Activated naive CD4-positive, alpha-beta T cell treated with anti-CD3 and anti-CD28 coated beads for 36 hours (primary cell): Measurements from ENCODE around the gene IFT52. TPM values are rescaled to one million over a fixed set of nuclear protein-coding genes. Genes with fewer than 3 reads are reported as not detected.

Source experiments
- CTCF ChIA-PET: fragments of 350-600 bp; sonication (Branson Sonifier 250); formaldehyde crosslinking; loops from one replicate; lab custom pipeline; 2021; ENCODE audit warnings: antibody characterized with exemption; lab: Charles Lee
- DNase-seq: peaks from one replicate; pipeline ENCODE4 v3.0.0-alpha.2; 2020
- H3K27ac Mint-ChIP-seq: one replicate; pipeline ENCODE4 v1.8.0; 2021; ENCODE audit warnings: mild to moderate bottlenecking, mixed read lengths
- H3K27me3 Mint-ChIP-seq: one replicate; pipeline ENCODE4 v1.8.0; 2021; ENCODE audit warnings: low read depth, mixed read lengths
- H3K36me3 Mint-ChIP-seq: one replicate; pipeline ENCODE4 v1.8.0; 2021; ENCODE audit warnings: low read depth, mixed read lengths
- H3K4me1 Mint-ChIP-seq: one replicate; pipeline ENCODE4 v1.8.0; 2021; ENCODE audit warnings: low read depth, mixed read lengths
- H3K4me3 Mint-ChIP-seq: one replicate; pipeline ENCODE4 v1.8.0; 2021; ENCODE audit warnings: mild to moderate bottlenecking, moderate library complexity, mixed read lengths
- H3K9me3 Mint-ChIP-seq: one replicate; pipeline ENCODE4 v1.8.0; 2021; ENCODE audit warnings: mixed read lengths
- intact Hi-C: fragments of 100-400 bp; cut with micrococcal nuclease; formaldehyde crosslinking; loops from one replicate; pipeline ENCODE4 v1.15.1; 2023
- total RNA-seq, 2 experiments: library from RNA; stranded (reverse); gene quantifications; one replicate each; pipeline ENCODE4 v1.2.3, GENCODE V29; 2021

The IFT52 gene, protein sequence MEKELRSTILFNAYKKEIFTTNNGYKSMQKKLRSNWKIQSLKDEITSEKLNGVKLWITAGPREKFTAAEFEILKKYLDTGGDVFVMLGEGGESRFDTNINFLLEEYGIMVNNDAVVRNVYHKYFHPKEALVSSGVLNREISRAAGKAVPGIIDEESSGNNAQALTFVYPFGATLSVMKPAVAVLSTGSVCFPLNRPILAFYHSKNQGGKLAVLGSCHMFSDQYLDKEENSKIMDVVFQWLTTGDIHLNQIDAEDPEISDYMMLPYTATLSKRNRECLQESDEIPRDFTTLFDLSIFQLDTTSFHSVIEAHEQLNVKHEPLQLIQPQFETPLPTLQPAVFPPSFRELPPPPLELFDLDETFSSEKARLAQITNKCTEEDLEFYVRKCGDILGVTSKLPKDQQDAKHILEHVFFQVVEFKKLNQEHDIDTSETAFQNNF
- 10 to 100 TPM; 14.2 to 15.8 TPM for total RNA-seq

GRCh38 chr20:43590392-43591303, at the start of gene IFT52:
Gene IFT52, plus strand, starts transcription at chr20:43590937. Its CDS starts 3,762 bp downstream, at chr20:43594699.
- peak; percentile 91 for DNase-seq
- H3K27me3 Mint-ChIP-seq: no peaks in the 10 kb centered on the region
- H3K36me3 Mint-ChIP-seq: peaks cover 4% of the 10 kb centered on the region
- H3K4me3 Mint-ChIP-seq: peak within 1 kb of the TSS; percentile 82
- H3K4me1 Mint-ChIP-seq: peaks cover 13% of the 10 kb centered on the region
- intact Hi-C loops: loop anchor here (1.0 to 10.0 kb wide), 4 partner anchors 76 to 1976 kb away; partner anchors contain the start of genes CHD6, MYBL2 and SRSF6
- H3K27ac Mint-ChIP-seq: peak within 1 kb of the TSS; percentile 93
- CTCF ChIA-PET: interaction anchor here (0.6 to 1.4 kb wide), 2 partner anchors 21 to 103 kb away, joined by 3 read pairs; no protein-coding TSS in a partner anchor
- no peaks in the 10 kb centered on the region for H3K9me3 Mint-ChIP-seq

DNA sequence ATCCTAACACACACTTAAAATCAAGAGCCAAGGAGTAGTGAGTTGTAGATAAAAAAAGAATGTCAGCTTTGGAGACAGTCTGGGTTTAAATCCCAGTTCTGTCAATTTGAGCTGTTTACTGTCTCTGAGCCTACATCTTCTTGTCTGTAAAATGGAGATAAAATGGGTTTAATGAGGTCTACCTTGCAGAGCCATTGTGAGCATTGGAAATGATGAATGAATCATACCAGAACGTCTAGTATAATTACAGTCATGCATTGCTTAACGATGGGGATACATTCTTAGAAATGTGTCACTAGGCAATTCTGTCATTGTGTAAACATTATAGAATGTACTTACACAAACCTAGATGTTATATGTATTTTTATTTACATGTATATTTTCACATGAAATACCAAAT, 49.5 kb upstream of the IFT52 start:
- no peak for DNase-seq
- H3K9me3 Mint-ChIP-seq: no peaks in the 10 kb centered on the region
- intact Hi-C loops: no loop called here
- H3K4me3 Mint-ChIP-seq: no peak overlapping the region
- H3K27ac Mint-ChIP-seq: no peak overlapping the region
- CTCF ChIA-PET: interaction anchor here (0.7 kb wide), 1 partner anchor 386 kb away, joined by 3 read pairs; no protein-coding TSS in a partner anchor
- H3K27me3 Mint-ChIP-seq: no peaks in the 10 kb centered on the region
- no peaks in the 10 kb centered on the region for H3K4me1 Mint-ChIP-seq
- H3K36me3 Mint-ChIP-seq: no peaks in the 10 kb centered on the region

- H3K27me3 Mint-ChIP-seq: no peaks in the 10 kb centered on the region
- H3K27ac Mint-ChIP-seq: no peak overlapping the region
- H3K4me3 Mint-ChIP-seq: no peak overlapping the region
- H3K9me3 Mint-ChIP-seq: no peaks in the 10 kb centered on the region
- DNase-seq: no peak
- peaks cover 2% of the 10 kb centered on the region for H3K36me3 Mint-ChIP-seq
- no peaks in the 10 kb centered on the region for H3K4me1 Mint-ChIP-seq
- intact Hi-C loops: no loop called here
- CTCF ChIA-PET: no interaction called here
Observed at GRCh38 chr20:43542161-43542560, 48.6 kb upstream of the IFT52 start.

DNA sequence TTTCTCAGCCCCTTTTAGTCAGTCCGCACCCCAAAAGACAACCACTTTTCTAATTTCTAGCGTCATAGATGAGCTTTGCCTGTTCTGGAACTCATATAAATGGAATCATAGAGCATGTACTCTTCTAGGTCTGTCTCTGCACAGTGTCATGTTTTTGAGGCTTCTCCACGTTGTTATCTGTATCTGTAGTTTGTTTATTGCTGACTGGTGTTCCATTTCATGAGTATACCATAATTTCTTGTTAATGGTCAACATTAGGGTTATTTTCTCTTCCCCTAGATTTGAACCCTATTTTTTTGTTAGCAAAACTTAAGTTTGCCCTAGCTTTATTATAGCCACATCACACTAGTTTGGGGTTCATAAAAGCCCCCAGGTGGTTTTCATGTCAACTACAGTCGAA, 48.1 kb upstream of the IFT52 start:
- peaks cover 4% of the 10 kb centered on the region for H3K9me3 Mint-ChIP-seq
- H3K4me3 Mint-ChIP-seq: no peak overlapping the region
- CTCF ChIA-PET: no interaction called here
- intact Hi-C loops: no loop called here
- H3K4me1 Mint-ChIP-seq: no peaks in the 10 kb centered on the region
- H3K27ac Mint-ChIP-seq: no peak overlapping the region
- H3K27me3 Mint-ChIP-seq: no peaks in the 10 kb centered on the region
- DNase-seq: no peak
- peaks cover 5% of the 10 kb centered on the region for H3K36me3 Mint-ChIP-seq

DNA sequence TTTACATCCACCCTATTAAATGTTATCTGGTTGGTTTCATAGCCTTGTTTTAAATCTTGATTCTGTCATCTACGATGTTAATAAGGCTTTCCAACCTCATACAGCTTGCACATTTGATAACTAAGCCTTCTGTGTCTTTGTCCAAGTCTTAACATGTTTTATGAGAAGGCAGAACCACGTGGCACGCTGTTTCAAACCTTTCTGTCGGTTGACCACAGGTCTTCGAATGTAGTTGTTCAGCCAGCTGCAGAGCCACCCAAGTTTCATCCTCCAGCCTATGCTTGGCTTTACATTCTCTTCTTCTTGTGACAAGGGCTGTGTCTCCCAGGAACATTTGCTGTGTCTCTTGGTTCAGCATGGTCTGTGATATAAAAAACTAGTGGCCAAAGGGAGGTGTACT, 47.6 kb upstream of the IFT52 start:
- Mint-ChIP-seq H3K4me1 (no peaks in the 10 kb centered on the region), H3K9me3 (peaks cover 4% of the 10 kb centered on the region), H3K27me3 (no peaks in the 10 kb centered on the region), H3K36me3 (peaks cover 5% of the 10 kb centered on the region), H3K4me3 (no peak overlapping the region), H3K27ac (no peak overlapping the region)
- DNase-seq: no peak
- CTCF ChIA-PET: no interaction called here
- intact Hi-C loops: no loop called here

- CTCF ChIA-PET: no interaction called here
- intact Hi-C loops: no loop called here
- Mint-ChIP-seq H3K9me3 (peaks cover 4% of the 10 kb centered on the region), H3K27ac (no peak overlapping the region), H3K4me3 (no peak overlapping the region), H3K27me3 (no peaks in the 10 kb centered on the region), H3K36me3 (peaks cover 5% of the 10 kb centered on the region), H3K4me1 (no peaks in the 10 kb centered on the region)
- DNase-seq: no peak
Observed at GRCh38 chr20:43544501-43544900, 46.2 kb upstream of the IFT52 start.

- no peak overlapping the region for H3K4me3 Mint-ChIP-seq
- intact Hi-C loops: no loop called here
- CTCF ChIA-PET: interaction anchor here (1.0 kb wide), 2 partner anchors 8 to 15 kb away, joined by 3 read pairs; no protein-coding TSS in a partner anchor
- no peak overlapping the region for H3K27ac Mint-ChIP-seq
- H3K27me3 Mint-ChIP-seq: no peaks in the 10 kb centered on the region
- no peak for DNase-seq
- peaks cover 5% of the 10 kb centered on the region for H3K36me3 Mint-ChIP-seq
- H3K9me3 Mint-ChIP-seq: peaks cover 4% of the 10 kb centered on the region
- H3K4me1 Mint-ChIP-seq: no peaks in the 10 kb centered on the region
Observed at GRCh38 chr20:43545837-43546578, 44.7 kb upstream of the IFT52 start.

GRCh38 chr20:43548273-43548880, 42.4 kb upstream of the IFT52 start:
- DNase-seq: no peak
- intact Hi-C loops: no loop called here
- Mint-ChIP-seq H3K27ac (no peak overlapping the region), H3K4me3 (no peak overlapping the region), H3K27me3 (no peaks in the 10 kb centered on the region), H3K4me1 (no peaks in the 10 kb centered on the region), H3K9me3 (peaks cover 4% of the 10 kb centered on the region), H3K36me3 (peaks cover 5% of the 10 kb centered on the region)
- CTCF ChIA-PET: interaction anchor here (1.3 kb wide), 1 partner anchor 10 kb away, joined by 3 read pairs; no protein-coding TSS in a partner anchor

- no peak for DNase-seq
- H3K36me3 Mint-ChIP-seq: peaks cover 5% of the 10 kb centered on the region
- CTCF ChIA-PET: interaction anchor here (0.8 to 1.3 kb wide), 2 partner anchors 11 to 140 kb away, joined by 3 read pairs; no protein-coding TSS in a partner anchor
- no peaks in the 10 kb centered on the region for H3K4me1 Mint-ChIP-seq
- no peak overlapping the region for H3K27ac Mint-ChIP-seq
- no peaks in the 10 kb centered on the region for H3K27me3 Mint-ChIP-seq
- no peak overlapping the region for H3K4me3 Mint-ChIP-seq
- intact Hi-C loops: no loop called here
- peaks cover 4% of the 10 kb centered on the region for H3K9me3 Mint-ChIP-seq
Observed at GRCh38 chr20:43549416-43550065, 41.2 kb upstream of the IFT52 start.

DNA sequence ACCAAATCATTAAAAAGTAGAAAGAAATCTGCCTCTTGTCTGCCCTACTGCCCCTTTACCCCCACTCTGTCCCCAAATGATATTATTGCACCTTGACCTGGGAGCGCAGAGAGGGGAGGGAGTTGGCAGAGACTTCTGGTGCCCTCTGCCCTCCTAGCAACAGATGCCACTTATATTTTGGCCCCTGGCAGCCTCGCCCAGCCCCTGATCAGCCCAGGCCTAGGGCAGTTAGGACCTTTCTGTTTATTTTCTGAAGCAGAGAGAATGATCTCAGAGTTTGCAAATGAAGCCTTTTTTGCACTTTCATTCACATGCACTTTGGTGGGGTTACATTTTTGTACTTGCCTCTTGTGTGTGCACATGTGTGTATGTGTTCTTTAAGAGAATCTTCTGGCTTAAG, 40.3 kb upstream of the IFT52 start:
- Mint-ChIP-seq H3K36me3 (peaks cover 5% of the 10 kb centered on the region), H3K4me1 (no peaks in the 10 kb centered on the region), H3K27ac (no peak overlapping the region), H3K9me3 (peaks cover 4% of the 10 kb centered on the region), H3K4me3 (no peak overlapping the region), H3K27me3 (no peaks in the 10 kb centered on the region)
- DNase-seq: no peak
- CTCF ChIA-PET: interaction anchor here (0.8 kb wide), 1 partner anchor 139 kb away, joined by 3 read pairs; no protein-coding TSS in a partner anchor
- intact Hi-C loops: no loop called here

GRCh38 chr20:43554369-43554768, 36.4 kb upstream of the IFT52 start:
- no peaks in the 10 kb centered on the region for H3K4me1 Mint-ChIP-seq
- DNase-seq: no peak
- H3K4me3 Mint-ChIP-seq: no peak overlapping the region
- H3K27ac Mint-ChIP-seq: no peak overlapping the region
- no peaks in the 10 kb centered on the region for H3K9me3 Mint-ChIP-seq
- intact Hi-C loops: no loop called here
- no peaks in the 10 kb centered on the region for H3K36me3 Mint-ChIP-seq
- CTCF ChIA-PET: no interaction called here
- no peaks in the 10 kb centered on the region for H3K27me3 Mint-ChIP-seq
